K562 (cell line): ENCODE data around the gene GUK1. TPM values are rescaled to one million over a fixed set of nuclear protein-coding genes. Genes with fewer than 3 reads are reported as not detected.

ENCODE experiments used
- ARHGAP35 ChIP-seq: fragments of 450-650 bp; IDR thresholded peaks from 2 replicates; pipeline ENCODE4 v1.6.1; 2018; ENCODE audit not compliant: partially characterized antibody
- CBX3 ChIP-seq, 2 experiments: IDR thresholded peaks; 1 replicate in 1 of 2; 2 replicates in 1 of 2; pipeline ENCODE4 v1.6.1; 2012; ENCODE audit warnings: inconsistent platforms in 2 of 2, low read length in 2 of 2, borderline replicate concordance in 1 of 2, control low read depth in 1 of 2
- CHD4 ChIP-seq: fragments of 200-600 bp; sonication (generic); IDR thresholded peaks from 3 replicates; pipeline ENCODE4 v1.6.1; 2012; ENCODE audit warnings: low read depth, mild to moderate bottlenecking, mixed read lengths, low read length, inconsistent platforms; ENCODE audit not compliant: insufficient read depth, insufficient replicate concordance, poor library complexity, severe bottlenecking
- CREB1 ChIP-seq, 2 experiments: sonication (generic) in 1 of 2; formaldehyde crosslinking in 1 of 2; IDR thresholded peaks; 2 replicates each; pipeline versions ENCODE4 v1.6.1 to v1.8.0; 2012 to 2022; ENCODE audit warnings: inconsistent platforms in 1 of 2, mild to moderate bottlenecking in 1 of 2, missing genetic modification reagents in 1 of 2, moderate library complexity in 1 of 2
- CSDE1 ChIP-seq, 2 experiments: fragments of 450-650 bp; IDR thresholded peaks; 2 replicates each; pipeline ENCODE4 v1.6.1; 2016; ENCODE audit warnings: mild to moderate bottlenecking in 1 of 2
- DPF2 ChIP-seq: fragments of 450-650 bp; IDR thresholded peaks from 2 replicates; pipeline ENCODE4 v1.6.1; 2016
- EP400 ChIP-seq: fragments of 450-650 bp; IDR thresholded peaks from 2 replicates; pipeline ENCODE4 v1.6.1; 2017; ENCODE audit warnings: antibody characterized with exemption, mild to moderate bottlenecking, moderate library complexity
- KDM1A ChIP-seq, 2 experiments: fragments of 450-650 bp; IDR thresholded peaks; 2 replicates each; pipeline ENCODE4 v1.6.1; 2016; ENCODE audit warnings: mild to moderate bottlenecking in 2 of 2
- NR2C1 ChIP-seq, 2 experiments: fragments of 450-650 bp; IDR thresholded peaks; 2 replicates each; pipeline ENCODE4 v1.6.1; 2017; ENCODE audit warnings: mild to moderate bottlenecking in 2 of 2, antibody characterized with exemption in 1 of 2, inconsistent platforms in 1 of 2, missing compliant biosample characterization in 1 of 2, missing genetic modification characterization in 1 of 2
- NR4A1 ChIP-seq, 2 experiments: fragments of 250-450 bp in 1 of 2; fragments of 450-650 bp in 1 of 2; sonication (Bioruptor Pico) in 1 of 2; IDR thresholded peaks; 2 replicates each; pipeline versions ENCODE4 v1.4.0 to v1.6.1; 2016 to 2020; ENCODE audit warnings: mild to moderate bottlenecking in 2 of 2, missing compliant biosample characterization in 1 of 2, missing genetic modification characterization in 1 of 2, moderate library complexity in 1 of 2
- NUFIP1 ChIP-seq: fragments of 450-650 bp; IDR thresholded peaks from 2 replicates; pipeline ENCODE4 v1.6.1; 2018; ENCODE audit not compliant: partially characterized antibody
- TBP ChIP-seq: optimal IDR thresholded peaks from 2 replicates; pipeline ENCODE3; 2011; ENCODE audit warnings: low read depth, low read length, improper control_type of control experiment
- TSC22D4 ChIP-seq: fragments of 450-650 bp; IDR thresholded peaks from 2 replicates; pipeline ENCODE4 v1.6.1; 2016; ENCODE audit warnings: missing genetic modification characterization, missing biosample characterization, control low read depth
- ZNF263 ChIP-seq: sonication (generic); formaldehyde crosslinking; IDR thresholded peaks from 2 replicates; pipeline ENCODE4 v1.8.0; 2022; ENCODE audit warnings: mild to moderate bottlenecking, missing genetic modification reagents, borderline replicate concordance
- ZNF408 ChIP-seq: fragments of 250-450 bp; sonication (Bioruptor Pico); IDR thresholded peaks from 2 replicates; pipeline ENCODE4 v1.4.0; 2020; ENCODE audit warnings: low read depth, mild to moderate bottlenecking, moderate library complexity
- ZNF644 ChIP-seq: fragments of 200-800 bp; sonication (Bioruptor generic); IDR thresholded peaks from 2 replicates; pipeline ENCODE4 v1.6.1; 2016; ENCODE audit warnings: low read depth, missing genetic modification characterization, missing compliant biosample characterization
- polyA plus RNA-seq, 8 experiments: library from polyadenylated mRNA; depleted of rRNA in 4 of 8; stranded (reverse) in 5 of 8; unstranded in 3 of 8; fragments of >200 nt; fragmentation: Nextera tagmentation in 2 of 8; fragmentation: Illumina TruSeq in 1 of 8; extraction: Ambion mirVana in 2 of 8; extraction: Trizol in 1 of 8; gene quantifications; 2 replicates each; pipeline versions ENCODE4 v1.2.1 to v1.2.3, GENCODE V29; 2011 to 2014; ENCODE audit warnings: inconsistent platforms in 1 of 8, missing spikeins in 1 of 8
- total RNA-seq, 7 experiments: library from RNA; depleted of rRNA in 6 of 7; stranded (reverse); fragments of >200 nt in 6 of 7; fragmentation: Illumina TruSeq in 2 of 7; extraction: Trizol in 2 of 7; gene quantifications; 2 replicates each; pipeline versions ENCODE4 v1.2.1 to v1.2.3, GENCODE V29; 2011 to 2021; ENCODE audit warnings: low replicate concordance in 1 of 7
- TF ChIP-seq, protein P1 (sequence below): fragments of 450-650 bp; IDR thresholded peaks from 2 replicates; pipeline ENCODE4 v1.6.1; 2016; ENCODE audit warnings: borderline replicate concordance
- TF ChIP-seq, protein P2 (sequence below): fragments of 250-450 bp; sonication (Bioruptor Pico); IDR thresholded peaks from 2 replicates; pipeline ENCODE4 v1.5.0; 2021; ENCODE audit warnings: mild to moderate bottlenecking, borderline replicate concordance
- TF ChIP-seq, protein P3 (sequence below): fragments of 450-650 bp; formaldehyde crosslinking; IDR thresholded peaks from 2 replicates; pipeline ENCODE4 v1.4.0; 2020; ENCODE audit warnings: mild to moderate bottlenecking, moderate library complexity
- TF ChIP-seq, protein P4 (sequence below): fragments of 250-450 bp; sonication (Bioruptor Pico); IDR thresholded peaks from 2 replicates; pipeline ENCODE4 v1.9.0; 2021; ENCODE audit warnings: mild to moderate bottlenecking

The GUK1 gene
- total and polyA plus RNA-seq, 9 of the 15 experiments (the other 6 are each of a cell fraction or from before 2014, with no cell fraction given): 7.0 to 331 (median 132) TPM

DNA sequence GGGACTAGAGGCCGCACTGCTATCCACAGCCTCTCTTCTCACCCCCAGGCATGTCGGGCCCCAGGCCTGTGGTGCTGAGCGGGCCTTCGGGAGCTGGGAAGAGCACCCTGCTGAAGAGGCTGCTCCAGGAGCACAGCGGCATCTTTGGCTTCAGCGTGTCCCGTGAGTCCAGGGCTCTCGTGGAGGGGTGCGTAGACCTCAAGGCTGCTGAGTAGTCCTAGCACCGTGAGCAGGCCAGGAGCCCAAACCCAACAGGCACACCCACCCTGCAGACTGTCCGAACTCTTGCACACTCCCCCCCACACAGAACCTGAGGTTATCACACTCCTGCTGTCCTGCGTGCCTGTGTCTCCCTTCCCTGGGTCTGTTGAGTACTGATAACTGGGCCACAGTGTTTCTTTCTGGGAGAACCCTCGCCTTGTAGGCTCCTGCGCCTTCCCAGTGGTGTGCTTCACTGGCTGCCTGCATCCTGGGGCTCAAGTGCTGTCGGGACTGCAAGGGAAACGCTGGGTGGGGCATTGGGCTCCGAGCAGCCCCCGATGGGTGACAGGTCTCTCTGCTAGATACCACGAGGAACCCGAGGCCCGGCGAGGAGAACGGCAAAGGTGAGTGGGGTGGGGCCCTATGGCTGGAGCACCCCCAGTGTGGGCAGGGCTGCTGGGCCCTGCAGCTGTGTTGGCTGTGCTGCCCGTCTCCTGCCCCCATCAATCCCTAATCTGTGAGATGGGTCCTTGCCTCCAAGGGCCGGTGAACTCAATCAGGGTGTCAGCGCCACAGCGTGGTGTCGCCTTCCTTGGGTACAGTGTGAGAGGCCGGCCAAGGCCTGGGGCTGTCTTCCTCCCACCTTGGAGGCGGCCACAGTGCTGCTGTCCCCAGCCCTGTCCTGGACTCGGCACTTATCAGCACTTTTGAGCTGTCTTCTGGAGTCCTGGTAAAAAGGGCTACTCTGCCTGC lies 5.7 kb downstream of the GUK1 start (continued):
- TF ChIP-seq, protein P1, sequence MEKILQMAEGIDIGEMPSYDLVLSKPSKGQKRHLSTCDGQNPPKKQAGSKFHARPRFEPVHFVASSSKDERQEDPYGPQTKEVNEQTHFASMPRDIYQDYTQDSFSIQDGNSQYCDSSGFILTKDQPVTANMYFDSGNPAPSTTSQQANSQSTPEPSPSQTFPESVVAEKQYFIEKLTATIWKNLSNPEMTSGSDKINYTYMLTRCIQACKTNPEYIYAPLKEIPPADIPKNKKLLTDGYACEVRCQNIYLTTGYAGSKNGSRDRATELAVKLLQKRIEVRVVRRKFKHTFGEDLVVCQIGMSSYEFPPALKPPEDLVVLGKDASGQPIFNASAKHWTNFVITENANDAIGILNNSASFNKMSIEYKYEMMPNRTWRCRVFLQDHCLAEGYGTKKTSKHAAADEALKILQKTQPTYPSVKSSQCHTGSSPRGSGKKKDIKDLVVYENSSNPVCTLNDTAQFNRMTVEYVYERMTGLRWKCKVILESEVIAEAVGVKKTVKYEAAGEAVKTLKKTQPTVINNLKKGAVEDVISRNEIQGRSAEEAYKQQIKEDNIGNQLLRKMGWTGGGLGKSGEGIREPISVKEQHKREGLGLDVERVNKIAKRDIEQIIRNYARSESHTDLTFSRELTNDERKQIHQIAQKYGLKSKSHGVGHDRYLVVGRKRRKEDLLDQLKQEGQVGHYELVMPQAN: peak; percentile 52; the same call in 1 of the 2 replicates
- TF ChIP-seq CBX3 (IDR thresholded peaks at IDR 0.05; ENCODE audit: borderline replicate concordance in 1 of 2, low read length in 2 of 2) (peak in 1 of 2 experiments; percentile 72; a peak in 1 of 3 replicates), TSC22D4 (tag) (no peak), CHD4 (no peak), EP400 (no peak), KDM1A (IDR thresholded peaks at IDR 0.05) (peak in 1 of 2 experiments; percentile 81; a peak in 3 of 4 replicates), NUFIP1 (no peak), DPF2 (peak; percentile 96), ARHGAP35 (no peak), ZNF644 (tag) (no peak), NR2C1 (IDR thresholded peaks at IDR 0.05) (no peak), NR2C1 (tag; IDR thresholded peaks at IDR 0.05) (no peak; the same call in 1 of the 2 replicates), ZNF408 (CRISPR knock-in tag) (no peak), CREB1 (IDR thresholded peaks at IDR 0.05) (peak; percentile 65), CREB1 (CRISPR knock-in tag; IDR thresholded peaks at IDR 0.05) (0 out of 2 replicates have a peak, but pooled peaks have one; percentile 12), NR4A1 (CRISPR knock-in tag; IDR thresholded peaks at IDR 0.05) (no peak), NR4A1 (tag; IDR thresholded peaks at IDR 0.05) (no peak), TBP (peak; percentile 32), ZNF263 (CRISPR knock-in tag) (peak; percentile 79), CSDE1 (IDR thresholded peaks at IDR 0.05) (no peak)
- TF ChIP-seq, protein P2, sequence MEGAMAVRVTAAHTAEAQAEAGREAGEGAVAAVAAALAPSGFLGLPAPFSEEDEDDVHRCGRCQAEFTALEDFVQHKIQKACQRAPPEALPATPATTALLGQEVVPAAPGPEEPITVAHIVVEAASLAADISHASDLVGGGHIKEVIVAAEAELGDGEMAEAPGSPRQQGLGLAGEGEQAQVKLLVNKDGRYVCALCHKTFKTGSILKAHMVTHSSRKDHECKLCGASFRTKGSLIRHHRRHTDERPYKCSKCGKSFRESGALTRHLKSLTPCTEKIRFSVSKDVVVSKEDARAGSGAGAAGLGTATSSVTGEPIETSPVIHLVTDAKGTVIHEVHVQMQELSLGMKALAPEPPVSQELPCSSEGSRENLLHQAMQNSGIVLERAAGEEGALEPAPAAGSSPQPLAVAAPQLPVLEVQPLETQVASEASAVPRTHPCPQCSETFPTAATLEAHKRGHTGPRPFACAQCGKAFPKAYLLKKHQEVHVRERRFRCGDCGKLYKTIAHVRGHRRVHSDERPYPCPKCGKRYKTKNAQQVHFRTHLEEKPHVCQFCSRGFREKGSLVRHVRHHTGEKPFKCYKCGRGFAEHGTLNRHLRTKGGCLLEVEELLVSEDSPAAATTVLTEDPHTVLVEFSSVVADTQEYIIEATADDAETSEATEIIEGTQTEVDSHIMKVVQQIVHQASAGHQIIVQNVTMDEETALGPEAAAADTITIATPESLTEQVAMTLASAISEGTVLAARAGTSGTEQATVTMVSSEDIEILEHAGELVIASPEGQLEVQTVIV: no peak
- TF ChIP-seq, protein P3, sequence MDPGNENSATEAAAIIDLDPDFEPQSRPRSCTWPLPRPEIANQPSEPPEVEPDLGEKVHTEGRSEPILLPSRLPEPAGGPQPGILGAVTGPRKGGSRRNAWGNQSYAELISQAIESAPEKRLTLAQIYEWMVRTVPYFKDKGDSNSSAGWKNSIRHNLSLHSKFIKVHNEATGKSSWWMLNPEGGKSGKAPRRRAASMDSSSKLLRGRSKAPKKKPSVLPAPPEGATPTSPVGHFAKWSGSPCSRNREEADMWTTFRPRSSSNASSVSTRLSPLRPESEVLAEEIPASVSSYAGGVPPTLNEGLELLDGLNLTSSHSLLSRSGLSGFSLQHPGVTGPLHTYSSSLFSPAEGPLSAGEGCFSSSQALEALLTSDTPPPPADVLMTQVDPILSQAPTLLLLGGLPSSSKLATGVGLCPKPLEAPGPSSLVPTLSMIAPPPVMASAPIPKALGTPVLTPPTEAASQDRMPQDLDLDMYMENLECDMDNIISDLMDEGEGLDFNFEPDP: no peak
- TF ChIP-seq, protein P4, sequence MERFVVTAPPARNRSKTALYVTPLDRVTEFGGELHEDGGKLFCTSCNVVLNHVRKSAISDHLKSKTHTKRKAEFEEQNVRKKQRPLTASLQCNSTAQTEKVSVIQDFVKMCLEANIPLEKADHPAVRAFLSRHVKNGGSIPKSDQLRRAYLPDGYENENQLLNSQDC (CRISPR knock-in tag): no peak
